DND-41 (cell line): Measurements from ENCODE around the gene SLC13A3.

Source experiments
- CTCF ChIP-seq: IDR thresholded peaks from 2 replicates; pipeline ENCODE4 v1.5.1; 2012; ENCODE audit warnings: borderline replicate concordance, low read length, moderate library complexity, mild to moderate bottlenecking; ENCODE audit not compliant: poor library complexity, severe bottlenecking; ENCODE audit errors: extremely low read depth
- EZH2 ChIP-seq: IDR thresholded peaks from 3 replicates; pipeline ENCODE4 v1.6.1; 2012; ENCODE audit warnings: borderline replicate concordance, low read depth, mild to moderate bottlenecking, moderate library complexity, low read length, inconsistent platforms; ENCODE audit not compliant: severe bottlenecking

- TF ChIP-seq CTCF, result no peak
- no peak for TF ChIP-seq EZH2
Measured at GRCh38 chr20:46625875-46626373, 25.3 kb downstream of the SLC13A3 start.
